Mammary epithelial cell (primary cell): ENCODE data around the gene SCLT1.

Source experiments
- EZH2 ChIP-seq: IDR thresholded peaks from 2 replicates; pipeline ENCODE4 v1.6.1; 2012; ENCODE audit warnings: low read length, inconsistent platforms, borderline replicate concordance
- TF ChIP-seq, protein P1 (sequence below), 2 donors: IDR thresholded peaks in 1 of 2; conservative IDR thresholded peaks in 1 of 2; 2 replicates each; pipeline ENCODE4 v1.5.1; 2011 to 2012; ENCODE audit warnings: inconsistent platforms in 2 of 2, low read length in 2 of 2, mild to moderate bottlenecking in 2 of 2, control low read depth in 1 of 2, low read depth in 1 of 2; ENCODE audit not compliant: insufficient read depth in 1 of 2; ENCODE audit errors: extremely low read depth in 1 of 2

- no peak for TF ChIP-seq EZH2
- TF ChIP-seq, protein P1, sequence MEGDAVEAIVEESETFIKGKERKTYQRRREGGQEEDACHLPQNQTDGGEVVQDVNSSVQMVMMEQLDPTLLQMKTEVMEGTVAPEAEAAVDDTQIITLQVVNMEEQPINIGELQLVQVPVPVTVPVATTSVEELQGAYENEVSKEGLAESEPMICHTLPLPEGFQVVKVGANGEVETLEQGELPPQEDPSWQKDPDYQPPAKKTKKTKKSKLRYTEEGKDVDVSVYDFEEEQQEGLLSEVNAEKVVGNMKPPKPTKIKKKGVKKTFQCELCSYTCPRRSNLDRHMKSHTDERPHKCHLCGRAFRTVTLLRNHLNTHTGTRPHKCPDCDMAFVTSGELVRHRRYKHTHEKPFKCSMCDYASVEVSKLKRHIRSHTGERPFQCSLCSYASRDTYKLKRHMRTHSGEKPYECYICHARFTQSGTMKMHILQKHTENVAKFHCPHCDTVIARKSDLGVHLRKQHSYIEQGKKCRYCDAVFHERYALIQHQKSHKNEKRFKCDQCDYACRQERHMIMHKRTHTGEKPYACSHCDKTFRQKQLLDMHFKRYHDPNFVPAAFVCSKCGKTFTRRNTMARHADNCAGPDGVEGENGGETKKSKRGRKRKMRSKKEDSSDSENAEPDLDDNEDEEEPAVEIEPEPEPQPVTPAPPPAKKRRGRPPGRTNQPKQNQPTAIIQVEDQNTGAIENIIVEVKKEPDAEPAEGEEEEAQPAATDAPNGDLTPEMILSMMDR (conservative IDR thresholded peaks at IDR 0.05 in 1 of 2, IDR thresholded peaks at IDR 0.05 in 1 of 2; ENCODE audit: extremely low read depth in 1 of 2, insufficient read depth in 1 of 2, low read depth in 1 of 2, low read length in 2 of 2) = no peak
These were observed 243.1 kb downstream of the SCLT1 start for GRCh38 chr4:128850252-128850651.
